GM10248 (cell line): Measurements from ENCODE around the gene KCTD15.

Experiments used
- CTCF ChIA-PET: fragments of 300-600 bp; sonication (Branson Sonifier 250); formaldehyde crosslinking; extraction: SDS; loops from one replicate; lab custom pipeline; 2021; ENCODE audit warnings: antibody characterized with exemption; lab: Yijun Ruan, JAX
- POLR2A ChIA-PET: fragments of 350-650 bp; sonication (Branson Sonifier 250); formaldehyde crosslinking; extraction: SDS; loops from one replicate; lab custom pipeline; 2020; ENCODE audit warnings: antibody characterized with exemption; lab: Yijun Ruan, JAX
- DNase-seq: peaks from one replicate; pipeline ENCODE4 v3.0.0; 2012; ENCODE audit errors: extremely low spot score
- CTCF ChIP-seq: IDR thresholded peaks from 2 replicates; pipeline ENCODE4 v1.5.1; 2012; ENCODE audit warnings: mild to moderate bottlenecking, low read depth; ENCODE audit errors: extremely low read depth, missing control alignments, control extremely low read depth

Gene KCTD15

GRCh38 chr19:33863436-33863835, 66.8 kb downstream of the KCTD15 start:
- no peak for TF ChIP-seq CTCF
- CTCF ChIA-PET, result no interaction called here
- DNase-seq, result no peak
- POLR2A ChIA-PET, result no interaction called here

DNA sequence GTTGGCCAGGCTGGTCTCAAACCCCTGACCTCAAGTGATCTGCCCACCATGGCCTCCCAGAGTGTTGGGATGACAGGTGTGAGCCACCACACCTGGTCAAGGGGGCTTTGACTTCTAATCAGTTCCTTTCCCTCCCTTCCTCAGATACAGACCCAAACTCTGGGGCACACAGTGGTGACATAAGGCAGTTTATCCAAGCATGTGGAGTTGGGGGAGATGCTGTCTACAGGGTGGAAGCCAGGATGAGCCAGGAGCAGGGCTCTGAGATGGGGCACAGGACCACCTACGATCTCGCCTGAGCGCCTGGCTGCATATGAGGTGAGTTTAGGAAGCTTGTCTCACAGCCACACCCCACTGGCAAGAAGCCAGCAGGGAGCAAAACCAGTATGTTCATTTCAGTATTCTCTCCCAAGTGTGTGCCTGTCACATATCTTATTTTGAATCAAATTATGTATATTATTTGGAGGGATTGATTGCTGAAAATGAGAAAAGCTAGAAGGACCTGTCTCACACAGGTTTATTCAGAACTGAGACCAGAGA, 67.7 kb downstream of the KCTD15 start:
- ChIA-PET POLR2A (no interaction called here), CTCF (no interaction called here)
- TF ChIP-seq CTCF, result no peak
- no peak for DNase-seq

DNA sequence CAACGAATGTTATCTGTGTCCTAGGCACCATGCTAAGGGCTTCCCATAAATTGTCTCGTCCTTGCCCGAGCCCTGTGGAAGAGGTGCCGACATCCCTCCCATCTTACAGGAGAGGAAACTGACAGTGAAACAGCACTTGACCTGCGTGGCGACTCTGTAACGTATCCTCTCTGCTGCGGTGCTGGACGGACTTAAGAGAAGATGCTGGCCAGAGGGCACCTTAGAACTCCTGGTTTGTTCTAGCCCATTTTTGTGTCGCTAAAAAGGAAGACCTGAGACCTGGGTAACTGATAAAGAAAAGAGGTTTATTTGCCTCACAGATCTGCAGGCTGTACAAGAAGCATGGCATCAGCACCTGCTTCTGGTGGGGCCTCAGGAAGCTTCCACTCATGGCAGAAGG, 68.6 kb downstream of the KCTD15 start:
- ChIA-PET POLR2A (no interaction called here), CTCF (no interaction called here)
- no peak for TF ChIP-seq CTCF
- DNase-seq, result no peak
